Activated CD4-positive, alpha-beta T cell treated with anti-CD3 and anti-CD28 coated beads for 1 hour (primary cell): Measurements from ENCODE around the gene ALX4.
A peak's percentile ranks its signal among the peaks of the same experiment; 100 is the strongest.

Experiments used
- DNase-seq: peaks from one replicate; pipeline ENCODE4 v3.0.0-alpha.2; 2020

Gene ALX4

DNA sequence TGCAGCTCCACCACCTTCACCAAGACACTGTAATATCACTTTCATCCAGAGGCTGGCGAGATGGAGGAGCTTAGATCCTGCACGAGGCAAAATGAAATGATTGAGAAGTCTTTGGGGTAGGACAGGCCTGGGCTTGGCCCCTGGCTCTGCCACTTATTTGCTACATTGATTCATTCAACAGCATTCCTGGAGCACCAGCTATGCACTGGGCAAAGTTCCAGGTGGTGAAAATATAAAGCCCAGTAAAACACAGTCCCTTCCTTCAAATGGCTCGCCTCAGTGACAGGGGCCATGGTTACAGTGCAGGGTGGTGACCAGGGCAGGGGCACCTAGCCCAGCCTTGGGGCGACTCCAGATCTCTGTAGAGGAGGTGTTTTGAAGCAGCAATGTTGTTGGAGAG lies 19.7 kb downstream of the ALX4 start:
- DNase-seq = no peak

DNA sequence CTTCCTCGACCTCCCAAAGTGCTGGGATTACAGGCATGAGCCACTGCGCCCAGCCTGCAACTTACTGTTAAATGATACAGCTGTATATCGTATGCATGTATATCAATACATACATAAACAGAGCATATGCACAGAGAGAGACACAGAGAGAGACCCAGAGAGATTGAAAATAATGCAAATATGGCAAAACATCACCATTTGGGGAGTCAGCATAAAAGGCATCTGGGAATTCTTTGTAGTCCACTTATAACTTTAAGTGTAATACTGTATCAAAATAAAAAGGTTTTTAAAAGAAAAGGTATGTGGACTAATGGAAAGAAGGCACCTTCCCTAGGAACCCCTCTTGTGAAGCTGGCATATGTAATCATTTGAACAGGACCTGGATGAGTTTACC lies 21.8 kb downstream of the ALX4 start:
- no peak for DNase-seq

DNA sequence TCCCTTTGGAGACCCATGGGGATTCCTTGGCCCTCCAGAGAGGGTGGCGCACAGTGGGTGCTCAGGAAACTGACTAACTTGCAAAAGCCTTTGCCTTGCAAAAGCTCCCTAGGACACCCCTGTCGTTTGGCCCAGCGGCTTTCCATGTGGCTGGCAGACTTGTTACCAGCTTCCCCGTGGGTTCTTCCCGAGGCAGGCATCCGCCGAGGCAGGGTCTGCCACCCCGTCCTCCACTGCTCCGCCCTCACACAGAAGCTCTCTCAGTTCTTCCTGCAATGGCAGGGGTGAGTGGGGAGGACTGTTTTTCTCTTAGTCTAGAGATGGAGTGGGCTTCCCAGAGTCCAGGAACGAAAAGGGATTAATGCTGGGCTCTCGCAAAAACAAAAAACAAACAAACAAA lies 23.0 kb downstream of the ALX4 start:
- DNase-seq = no peak

DNA sequence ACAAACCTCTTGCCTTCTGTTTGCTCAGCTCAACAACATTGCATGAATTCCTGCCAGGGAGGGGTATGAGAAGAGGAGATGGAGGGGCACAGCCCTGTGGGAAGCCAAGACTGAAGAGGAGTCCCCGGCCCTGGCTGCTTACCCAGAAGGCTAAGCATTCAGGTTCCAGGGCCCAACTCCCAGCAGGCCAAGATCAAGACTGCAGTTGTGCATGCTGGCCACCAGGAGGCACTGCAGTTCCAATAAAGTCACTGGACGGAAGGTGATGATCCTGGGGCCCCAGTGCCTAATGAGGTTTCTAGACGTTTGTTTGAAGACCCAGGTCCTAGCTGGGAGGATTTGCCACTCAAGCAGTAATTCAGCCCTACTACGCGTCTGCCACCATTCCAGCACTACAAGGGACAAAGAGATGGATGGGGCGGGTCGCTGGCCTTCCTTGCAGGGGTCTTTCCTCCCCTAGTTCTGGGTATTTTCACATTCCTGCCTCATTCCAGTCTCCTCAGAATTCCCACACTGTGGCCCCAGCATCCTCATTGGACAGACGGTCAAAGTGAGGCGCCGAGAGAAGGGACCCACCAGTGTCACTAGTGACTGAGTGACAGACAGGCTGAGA lies 23.6 kb downstream of the ALX4 start:
- peak; percentile 33 for DNase-seq

DNA sequence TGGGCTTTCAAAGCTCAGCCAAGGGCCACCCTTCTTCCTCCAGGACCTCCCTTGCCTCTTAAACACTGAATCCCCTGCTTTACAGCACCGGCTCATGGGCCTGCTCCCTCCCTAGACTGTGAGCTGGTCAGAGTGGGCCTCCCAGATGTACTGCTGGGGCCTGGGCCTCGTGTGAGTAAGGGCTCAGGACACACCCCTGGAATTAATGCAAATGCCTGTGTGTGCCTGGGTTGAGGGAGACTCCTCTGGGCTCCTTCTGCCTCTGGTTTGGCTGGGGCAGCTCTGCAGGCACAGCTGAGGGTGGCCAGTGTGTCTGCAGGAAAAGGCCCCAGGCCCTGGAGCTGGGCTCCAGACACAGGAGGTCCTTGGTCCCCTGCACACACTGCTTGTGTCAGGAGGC lies 24.2 kb downstream of the ALX4 start:
- no peak for DNase-seq

DNA sequence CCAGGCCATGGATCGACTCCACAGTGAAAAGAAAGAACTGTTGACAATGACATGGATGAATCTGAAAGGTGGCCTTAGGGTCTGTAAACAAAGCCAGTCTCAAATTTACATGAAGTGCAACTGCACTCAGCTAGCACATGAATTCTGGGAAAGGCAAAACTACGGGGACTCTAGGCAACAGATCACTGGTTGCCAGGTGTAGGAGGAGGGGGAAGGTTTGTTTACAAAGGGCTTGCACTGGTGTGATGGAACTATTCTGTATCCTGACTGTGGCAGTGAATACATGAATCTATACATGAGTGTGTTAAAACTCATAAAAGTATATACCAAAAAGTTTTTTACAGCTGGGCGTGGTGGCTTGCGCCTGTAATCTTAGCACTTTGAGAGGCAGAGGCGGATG lies 27.3 kb downstream of the ALX4 start:
- no peak for DNase-seq

DNA sequence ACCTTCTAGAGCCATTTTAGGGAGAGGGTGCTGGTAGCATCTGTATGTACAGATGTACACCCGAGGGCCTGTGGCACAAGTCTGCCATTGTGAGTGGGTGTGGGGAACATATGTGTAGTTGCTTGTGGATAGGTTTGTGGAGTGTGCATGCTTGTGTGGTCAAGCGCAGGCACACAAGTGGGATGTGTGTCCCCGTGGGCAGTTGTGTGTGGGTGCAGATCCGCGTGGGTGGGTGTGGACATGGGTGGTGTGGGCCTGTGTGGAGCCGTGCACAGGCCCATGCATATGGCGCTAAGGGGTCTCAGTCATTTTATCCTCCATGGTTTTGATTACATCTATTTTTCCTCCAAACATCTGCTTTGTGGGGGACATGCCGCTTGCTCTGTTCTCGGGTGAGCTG lies 28.8 kb downstream of the ALX4 start:
- no peak for DNase-seq

DNA sequence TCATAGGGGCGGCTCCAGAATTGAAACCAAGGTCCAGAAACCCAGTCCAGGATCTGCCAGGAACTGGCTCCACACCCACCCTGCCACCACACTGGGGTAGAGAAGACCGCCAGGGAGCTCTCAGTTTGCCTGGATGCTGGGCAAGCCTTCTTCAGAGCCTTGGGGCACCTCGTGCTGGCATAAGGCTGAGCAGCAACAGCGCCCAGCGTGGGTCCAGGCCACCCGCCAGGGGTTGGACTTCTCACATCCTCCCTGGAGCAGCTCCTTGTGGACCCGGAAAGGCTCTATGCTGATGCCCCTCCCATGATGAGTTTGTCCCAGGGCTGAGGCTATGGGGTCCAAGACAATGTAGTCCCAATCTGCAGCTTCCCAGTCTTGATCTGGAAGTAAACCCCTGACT lies 29.7 kb downstream of the ALX4 start:
- no peak for DNase-seq

DNA sequence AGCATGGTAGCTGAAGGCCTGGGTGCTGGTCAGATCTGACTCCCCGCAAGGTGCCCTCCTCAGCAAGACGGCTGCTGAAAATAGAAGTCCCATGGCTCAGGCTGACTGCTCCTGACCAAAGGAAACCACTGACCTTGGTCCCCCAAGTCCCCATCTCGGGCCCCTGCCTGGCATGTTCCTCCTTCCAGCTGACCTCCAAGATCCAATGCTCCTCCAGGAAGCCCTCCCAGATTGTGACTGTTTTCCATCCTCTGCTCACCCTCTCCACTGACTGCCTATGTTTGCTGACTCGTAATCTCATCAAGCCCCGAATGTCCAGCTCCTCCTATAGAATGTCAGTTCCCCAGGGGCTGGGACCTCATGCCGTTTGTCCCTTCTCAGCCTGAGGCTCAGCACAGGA lies 30.5 kb downstream of the ALX4 start:
- no peak for DNase-seq

DNA sequence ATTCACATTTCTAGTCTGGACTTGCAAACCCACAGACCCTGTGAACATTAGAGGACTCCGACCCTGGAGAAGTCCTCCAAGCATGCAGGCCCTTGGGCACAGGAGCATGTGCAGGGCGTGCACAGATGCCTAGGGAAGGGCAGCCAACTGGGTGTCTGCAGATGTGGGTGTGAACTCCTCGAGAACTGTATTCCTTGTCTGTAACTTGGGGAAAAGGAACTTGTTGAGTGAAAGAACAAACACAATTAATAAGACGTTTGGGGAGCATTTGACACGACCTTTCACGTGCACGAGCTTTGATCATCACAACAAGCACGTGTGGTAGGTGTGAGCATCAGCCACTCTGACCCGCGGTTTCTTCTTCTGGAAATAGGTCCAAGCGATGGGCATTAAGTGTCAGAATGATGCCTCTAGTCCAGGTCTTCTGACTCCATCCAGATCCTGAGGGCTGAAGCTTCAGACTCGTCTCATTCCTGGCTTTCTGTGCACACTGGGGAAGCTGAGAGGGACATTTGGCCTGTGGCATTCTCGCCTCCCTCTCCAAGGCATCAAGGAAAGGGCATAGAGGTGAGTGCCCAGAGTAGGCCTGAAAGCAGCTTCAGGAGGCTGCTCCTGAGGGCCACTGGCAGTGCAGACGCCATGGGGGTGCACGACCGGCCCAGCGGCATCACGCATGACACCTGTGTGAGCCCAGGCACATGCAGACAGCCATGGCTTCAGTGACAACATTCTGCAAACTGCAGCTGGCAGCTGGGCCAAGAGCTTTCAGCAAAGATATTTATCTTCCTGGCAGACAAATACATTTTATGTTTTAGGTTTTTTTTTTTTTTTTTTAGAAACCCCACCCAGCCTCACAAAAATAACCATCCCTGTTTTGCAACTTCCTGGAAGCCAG lies 32.5 kb downstream of the ALX4 start:
- no peak for DNase-seq

DNA sequence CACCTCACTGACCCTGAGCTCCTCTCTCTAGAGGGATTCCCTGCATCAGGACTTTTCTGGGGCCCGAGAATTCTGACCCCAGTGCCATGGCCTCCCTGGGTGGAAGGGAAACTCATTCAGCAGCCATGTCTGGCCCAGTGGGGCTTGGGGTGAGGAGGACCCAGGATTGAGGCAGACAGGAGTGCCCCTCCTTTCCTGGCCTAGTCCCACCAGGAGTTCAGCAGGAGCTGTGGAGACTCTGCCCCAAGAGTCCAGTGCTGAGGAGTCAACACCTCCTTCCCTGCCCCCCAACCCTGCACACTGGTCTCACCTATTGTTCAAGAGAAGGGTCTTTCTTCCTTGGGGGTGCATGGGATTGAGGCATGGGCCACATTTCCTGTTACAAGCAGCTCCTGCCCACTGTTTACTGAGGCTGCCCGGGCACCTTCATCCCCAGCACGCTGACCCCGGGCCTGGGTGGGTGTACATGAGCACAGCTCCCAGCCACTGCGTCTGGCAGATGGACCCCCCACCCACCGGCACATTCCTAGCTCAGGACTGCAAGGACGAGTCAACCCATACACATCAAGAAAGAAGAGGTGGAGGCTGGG lies 33.9 kb downstream of the ALX4 start:
- DNase-seq = no peak

DNA sequence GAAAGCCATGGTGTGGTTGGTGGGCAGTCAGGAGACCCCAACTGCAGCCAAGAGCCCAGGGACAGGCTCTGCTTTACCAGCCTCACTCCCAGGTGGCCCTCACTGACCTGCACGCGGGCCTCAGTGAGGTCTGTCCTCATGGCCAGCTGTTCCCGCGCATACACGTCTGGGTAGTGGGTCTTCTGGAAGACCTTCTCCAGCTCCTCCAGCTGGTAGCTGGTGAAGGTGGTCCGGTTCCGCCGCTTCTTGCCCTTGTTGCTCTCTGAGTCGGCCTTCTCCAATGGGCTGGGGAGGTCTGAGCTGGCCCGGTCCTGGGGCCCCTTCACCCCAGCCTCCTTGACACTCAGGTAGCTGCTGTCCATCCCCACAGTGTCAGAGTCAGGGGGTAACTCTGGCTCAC lies 34.7 kb downstream of the ALX4 start:
- DNase-seq = no peak

DNA sequence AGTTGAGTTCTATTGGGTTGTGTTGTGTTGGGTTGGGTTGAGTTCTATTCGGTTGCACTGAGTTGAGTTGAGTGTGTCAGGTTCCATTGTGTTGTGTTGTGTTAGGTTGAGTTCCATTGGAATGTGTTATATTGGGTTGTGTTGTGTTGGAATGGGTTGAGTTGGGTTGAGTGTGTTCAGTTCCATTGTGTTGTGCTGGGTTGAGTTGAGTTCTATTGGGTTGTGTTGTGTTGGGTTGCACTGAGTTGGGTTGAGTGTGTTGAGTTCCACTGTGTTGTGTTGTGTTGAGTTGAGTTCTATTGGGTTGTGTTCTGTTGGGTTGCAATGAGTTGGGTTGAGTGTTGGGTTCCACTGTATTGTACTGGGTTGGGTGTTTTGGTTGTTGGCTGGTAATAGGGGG lies 35.5 kb downstream of the ALX4 start:
- DNase-seq = no peak

DNA sequence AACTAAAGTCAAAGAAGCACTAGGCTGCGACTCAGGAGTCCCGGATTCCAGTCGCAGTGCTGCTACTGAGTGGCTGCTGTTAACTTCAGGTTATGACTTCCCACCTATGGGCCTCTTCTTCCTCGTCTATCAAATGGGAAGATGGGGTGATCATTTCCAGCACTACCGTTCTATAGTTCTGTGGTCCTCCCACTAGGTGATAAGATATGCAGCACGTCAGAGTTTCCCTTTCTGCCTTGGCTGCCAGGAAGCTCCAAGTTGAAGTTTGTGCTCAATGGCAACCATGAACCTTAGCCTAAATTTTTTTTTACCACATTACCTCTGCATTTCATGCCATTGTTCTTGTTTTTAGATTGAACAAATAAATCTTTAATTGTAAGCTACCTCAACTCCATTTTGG lies 38.7 kb downstream of the ALX4 start:
- no peak for DNase-seq

DNA sequence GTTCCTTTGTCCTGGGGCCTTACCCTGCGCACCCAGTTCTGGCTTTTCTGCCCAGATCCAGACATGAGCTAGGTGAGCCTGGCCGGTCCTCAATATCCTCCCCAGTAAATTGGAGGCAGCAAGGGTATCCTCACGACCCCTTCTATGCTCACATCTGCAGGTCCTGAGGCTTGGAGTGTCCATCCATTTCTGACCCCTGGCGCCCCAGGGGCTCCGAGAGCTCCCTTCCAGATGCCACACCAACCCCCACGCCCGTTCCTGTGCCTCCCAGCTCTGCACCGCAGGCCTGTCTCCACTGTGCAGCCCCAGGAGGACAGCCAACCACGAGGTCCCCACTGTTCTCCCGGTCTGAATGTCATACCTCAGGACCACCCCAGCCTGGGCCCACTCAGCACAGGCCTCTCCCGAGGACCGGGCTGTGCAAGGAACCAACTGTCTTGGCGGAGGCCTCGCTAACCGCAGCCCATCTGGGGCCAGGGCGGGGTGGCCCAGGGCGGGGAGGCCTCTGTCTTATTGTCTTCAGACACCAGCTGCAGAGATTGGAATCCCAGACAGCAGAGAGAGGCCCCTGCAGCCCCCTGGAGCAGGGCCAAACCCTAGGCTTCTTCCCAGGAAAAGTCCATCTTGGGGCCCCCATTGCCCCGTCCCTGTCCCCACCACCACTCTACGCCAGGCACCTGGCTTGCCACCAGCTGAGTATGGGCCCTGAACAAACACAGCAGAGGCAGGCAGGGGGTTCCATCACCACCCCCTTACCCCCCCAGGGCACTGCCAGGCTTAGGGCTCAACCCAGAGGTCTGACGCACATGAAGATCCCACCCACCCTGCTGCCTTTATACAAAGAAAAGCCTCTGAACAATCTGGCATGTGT lies 39.3 kb downstream of the ALX4 start:
- no peak for DNase-seq

DNA sequence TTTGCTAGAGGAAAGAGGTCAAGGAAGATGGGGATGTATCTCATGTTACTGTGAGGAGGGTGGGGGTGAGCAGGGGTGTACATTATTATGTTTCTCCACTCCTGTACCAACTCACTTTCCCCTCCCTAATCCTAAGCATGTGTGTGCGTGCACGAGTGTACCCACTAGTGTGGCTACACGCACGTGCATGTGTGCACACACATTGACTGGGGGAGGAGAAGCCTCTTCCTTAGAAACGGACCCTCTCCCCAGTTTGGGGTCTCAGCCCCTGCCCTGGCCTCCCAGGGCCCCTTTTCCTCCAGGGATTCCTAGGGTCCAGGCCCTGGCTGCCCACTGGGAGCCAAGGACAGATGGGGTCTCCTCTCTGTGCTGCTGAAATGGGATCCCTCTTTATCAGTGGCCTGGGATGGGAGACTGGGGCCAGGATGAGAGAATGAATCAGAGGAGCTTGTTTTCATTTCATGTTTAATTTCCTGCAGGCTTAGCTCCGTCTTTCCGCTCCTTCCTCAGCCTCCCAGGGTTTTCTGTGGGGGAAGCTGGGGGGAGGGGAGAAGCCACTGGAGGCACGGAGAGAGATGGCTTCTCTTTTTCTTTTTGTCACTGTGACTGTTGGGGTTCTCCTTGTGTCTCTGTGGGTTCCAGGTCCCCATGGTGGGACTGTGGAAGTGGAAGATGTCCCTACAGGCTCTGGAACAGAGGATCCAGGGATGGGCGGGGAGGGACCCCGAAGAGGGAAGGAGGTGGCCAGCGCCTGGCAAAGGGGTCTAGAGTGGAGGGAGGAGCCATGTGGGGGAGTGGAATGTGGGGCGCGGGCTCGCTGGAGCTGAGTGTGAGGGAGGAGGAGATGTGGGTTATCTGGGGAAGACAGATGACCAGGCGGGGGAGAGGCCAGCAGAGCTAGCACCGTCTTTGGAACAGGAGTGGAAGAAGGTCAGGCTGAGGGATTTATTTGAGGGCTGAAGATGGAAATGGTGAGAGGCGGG lies 40.3 kb downstream of the ALX4 start:
- no peak for DNase-seq

DNA sequence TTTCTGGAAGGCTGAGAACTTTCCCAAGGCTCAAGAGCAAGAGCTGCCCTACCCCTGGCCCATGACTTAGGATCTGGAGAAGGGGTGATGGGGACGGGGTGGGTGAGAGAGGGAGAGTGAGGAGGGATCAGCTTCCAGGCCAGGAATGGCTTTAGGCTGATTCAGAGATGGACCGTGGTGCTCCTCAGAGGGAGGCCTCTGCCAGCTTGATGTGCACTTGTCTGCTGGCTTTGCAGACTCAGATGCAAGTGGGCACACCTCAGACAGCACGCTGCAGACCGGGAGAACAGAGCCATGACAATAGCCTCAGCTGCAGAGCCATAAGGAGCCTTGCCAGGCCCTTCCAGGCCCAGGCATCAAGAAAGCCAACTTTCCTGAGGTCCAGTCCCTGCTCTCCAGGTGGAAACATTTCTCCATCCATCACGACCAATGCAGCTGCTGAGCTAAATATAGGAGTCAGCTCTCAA lies 41.3 kb downstream of the ALX4 start:
- DNase-seq = no peak

DNA sequence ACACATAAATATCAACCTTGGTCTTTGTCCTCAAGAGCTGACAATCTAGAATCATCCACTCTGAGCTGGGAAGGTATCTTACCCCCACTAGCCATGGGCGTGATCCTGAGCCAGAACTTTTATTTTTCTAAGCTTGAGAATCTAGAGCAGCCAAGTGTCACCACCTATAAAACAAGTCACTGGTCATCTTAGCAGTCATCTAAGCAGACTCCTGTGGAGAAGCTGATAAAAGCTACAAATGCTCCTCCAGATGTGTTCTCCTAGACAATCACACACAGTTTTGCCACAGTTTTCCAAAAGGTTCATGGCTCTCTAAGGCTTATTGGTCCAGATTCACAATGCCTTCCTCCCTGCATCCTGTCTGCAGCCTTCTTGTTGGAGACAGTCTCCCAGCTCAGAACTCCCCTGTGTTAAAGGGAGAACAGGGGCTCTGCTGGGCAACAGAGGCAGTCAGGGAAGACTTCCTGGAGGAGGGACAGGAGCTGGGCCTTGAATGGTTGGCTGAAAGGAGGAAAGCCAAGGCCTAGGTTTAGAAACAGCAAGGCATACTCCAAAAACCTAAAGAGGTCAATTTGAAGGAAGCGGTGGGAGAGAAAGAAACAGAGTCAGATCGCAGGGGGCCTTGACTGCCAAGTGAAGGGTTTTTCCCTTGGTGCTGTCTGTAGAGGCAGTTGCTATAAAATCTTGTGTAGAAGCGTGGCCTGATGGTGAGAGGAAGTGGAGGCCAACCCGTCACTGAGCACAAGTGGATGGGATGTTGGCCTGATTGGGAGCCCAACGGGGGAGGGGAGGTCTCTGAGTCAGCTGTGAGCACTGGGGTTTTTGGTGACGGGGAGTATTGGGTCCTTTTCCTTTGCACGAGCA lies 42.0 kb downstream of the ALX4 start:
- DNase-seq = no peak

DNA sequence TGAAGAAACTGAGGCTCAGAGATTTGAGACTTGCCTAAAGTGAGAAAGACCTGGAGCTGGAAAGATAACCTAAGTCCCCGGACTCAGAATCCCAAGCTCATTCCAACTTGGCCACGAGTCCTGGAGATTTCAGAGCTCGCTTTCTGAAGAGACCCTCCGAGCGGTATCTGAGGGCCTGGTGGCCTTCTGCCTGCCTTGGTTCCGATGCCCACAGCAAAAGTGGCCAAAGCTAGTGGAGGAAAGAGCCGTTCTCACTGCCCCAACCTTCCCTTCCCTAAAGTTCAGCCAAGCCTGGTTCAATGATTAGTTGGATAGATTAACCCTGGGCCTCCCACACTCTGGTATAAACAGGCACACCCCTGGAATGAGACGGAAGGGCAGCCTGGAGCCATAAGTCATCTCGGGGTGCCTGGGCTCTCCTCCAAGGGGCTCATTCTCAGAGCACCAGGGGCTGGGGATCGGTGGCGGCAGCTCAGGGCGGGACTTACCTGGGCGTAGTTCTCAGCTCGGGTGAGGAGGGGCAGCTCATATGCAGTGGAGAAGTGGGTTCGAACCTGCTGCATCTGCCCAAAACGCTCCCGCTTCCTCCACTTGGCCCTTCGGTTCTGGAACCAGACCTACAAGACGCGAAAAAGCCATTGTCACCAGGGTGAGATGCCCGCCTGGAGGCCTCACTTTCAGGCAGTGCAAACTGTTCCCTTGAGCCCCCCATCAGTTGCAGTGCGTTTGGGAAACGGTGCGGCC lies 42.8 kb downstream of the ALX4 start:
- no peak for DNase-seq
